ENCODE data around the gene METAP1.
"Not testable (repeated sequence)": the region's sequence is repeated elsewhere in the genome, so short reads cannot be mapped to it uniquely, and the experiment has no call there.

METAP1 gene

DNA sequence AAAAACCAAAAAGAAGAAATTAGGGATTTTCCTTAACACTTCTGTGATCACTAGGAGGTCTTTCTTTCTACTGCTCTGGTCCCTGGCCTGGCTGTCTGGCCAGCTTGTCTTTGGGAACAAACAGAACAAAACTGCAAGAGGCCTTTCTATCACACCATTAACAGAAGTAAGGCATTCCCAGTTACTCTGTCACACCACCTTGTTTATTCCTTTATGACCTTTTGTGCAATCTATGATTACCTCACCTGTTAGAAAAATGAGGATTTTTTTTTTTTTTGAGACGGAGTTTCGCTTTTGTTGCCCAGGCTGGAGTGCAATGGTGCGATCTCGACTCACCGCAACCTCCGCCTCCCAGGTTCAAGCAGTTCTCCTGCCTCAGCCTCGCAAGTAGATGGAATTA lies 3.0 kb downstream of the METAP1 start:
- DNase-seq: no peak

DNA sequence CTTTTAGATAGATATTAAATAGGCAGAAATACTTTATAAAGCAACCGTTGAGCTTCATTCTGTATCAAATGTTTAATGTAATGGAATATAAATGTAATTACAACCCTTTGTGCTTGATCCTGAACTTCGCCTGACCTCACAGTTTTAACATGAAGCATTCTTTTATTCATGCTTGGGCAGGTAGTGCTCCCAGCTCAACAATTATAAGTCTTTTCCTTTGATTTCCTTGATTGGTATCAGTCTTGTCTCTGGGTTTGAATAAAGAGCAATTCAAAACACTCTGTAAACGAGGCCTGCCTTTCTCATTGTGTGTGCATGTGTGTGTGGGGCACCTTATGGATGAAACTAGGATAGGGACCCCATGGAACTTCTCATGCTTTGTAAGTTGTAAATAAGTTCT lies 6.8 kb downstream of the METAP1 start:
- no peak for DNase-seq

DNA sequence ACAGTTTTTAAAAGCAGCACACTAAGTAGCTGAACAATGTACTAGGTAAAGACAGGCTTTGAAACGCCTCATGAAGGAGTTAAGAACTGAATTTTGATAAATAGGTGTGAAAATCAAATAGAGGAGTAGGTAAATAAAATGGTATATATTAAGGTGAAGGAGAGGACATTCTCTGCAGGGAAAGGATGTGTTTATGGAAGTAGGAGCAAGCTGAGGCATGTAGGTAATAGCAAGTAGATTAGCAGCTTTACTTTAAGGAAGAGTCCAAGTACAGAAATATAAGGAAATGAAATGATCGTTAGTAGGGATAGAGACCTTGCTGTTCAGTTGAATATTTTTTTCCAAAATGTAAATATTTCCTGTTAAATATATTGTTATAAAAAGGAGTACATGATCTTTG lies 12.5 kb downstream of the METAP1 start:
- DNase-seq: no peak

DNA sequence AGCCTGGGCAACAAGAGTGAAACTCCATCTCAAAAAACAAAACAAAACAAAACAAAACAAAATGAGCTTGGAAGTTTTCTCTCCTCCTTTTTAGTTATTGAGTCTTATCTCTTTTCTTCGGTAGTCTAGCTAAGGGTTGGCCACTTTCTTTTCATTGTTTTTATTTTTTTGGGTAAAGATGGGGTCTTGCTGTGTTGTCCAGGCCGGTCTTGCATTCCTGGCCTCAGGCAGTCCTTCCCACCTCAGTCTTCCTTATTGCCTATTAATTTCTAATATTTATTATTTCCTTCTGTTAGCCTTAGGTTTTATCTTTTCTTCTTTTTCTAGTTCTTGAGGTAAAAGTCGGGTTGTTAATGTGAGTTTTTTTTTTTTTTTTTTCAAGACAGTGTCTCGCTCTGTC lies 16.4 kb downstream of the METAP1 start:
- DNase-seq: no peak

DNA sequence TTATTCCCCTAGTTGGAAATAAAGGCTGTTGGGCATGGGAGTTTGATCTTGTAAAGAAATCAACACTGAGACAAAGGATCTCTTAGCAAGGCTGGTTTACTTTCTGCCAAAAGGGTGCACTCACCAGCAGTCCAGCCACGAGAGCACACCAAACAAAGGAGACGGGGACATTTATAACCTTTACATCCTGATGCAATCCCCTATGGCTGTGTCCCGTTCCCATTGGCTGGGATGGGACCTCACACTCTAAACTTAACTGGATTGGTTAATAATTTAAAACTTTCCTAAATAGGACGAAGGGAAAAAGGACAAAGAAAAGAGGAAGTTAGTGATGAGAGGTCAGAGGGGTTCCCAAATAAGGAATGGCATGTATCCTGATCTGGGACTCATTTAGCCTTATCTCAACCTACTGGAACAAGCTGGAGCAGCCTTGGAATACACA lies 17.9 kb downstream of the METAP1 start:
- no peak for DNase-seq

DNA sequence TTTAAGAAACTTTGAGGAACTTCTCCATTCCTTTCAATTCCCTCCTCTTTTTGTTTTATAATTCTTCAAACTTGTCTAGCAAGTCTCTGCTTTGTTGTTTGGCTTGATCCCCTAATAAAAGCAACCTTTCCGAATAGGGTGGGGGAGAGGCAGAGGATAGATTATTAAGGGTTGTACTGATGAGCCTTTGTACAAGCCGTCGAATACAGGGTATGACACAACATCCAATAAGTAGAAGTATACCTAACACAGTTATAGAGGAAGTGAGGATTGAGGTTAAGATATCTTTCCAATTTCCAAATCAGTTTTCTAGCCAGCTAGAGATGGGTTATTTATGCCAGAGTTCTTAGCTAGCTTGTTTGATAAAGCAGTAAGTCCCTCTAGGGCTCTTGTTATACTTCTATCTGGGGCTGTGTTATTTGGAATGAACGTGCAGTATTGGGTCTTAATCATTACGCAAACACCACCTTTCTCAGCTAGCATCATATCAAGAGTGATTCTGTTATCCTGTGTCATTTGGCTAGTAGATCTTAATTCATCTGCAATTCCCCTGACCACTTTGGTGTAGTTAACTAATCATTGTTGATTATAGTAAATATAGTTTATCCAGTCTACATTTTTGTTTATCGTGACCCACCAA lies 18.5 kb downstream of the METAP1 start:
- DNase-seq: no peak

DNA sequence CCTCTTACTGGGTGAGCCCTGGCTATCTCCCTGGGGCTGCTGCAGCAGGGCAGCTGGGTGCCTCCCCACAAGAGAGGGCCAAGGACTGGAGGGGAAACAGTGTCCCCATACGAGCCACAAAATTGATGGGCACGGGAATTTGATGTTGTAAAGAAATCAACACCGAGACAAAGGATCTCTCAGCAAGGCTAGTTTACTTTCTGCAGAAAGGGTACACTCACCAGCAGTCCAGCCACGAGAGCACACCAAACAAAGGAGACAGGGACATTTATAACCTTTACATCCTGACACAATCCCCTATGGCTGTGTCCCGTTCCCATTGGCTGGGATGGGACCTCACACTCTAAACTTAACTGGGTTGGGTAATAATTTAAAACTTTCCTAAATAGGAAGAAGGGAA lies 25.9 kb downstream of the METAP1 start:
- no peak for DNase-seq

DNA sequence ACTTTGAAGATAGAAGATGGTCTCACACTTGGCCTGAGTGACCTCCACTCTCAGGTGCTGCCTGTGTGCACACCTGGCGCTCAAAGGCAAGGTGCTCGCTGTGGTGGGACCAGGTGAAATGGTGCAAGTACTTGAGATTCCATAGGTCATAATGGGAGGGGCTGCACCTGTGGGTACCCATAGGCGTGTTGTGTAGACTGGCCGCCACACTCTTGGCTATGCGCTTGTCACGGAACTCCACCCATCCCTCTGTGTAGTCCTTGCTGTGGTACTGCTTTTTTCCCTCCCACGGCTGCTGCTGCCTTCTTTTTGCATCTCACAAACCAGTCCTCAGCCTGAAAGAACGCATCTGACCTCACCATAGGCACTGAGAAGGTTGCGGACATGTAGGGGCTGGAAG lies 27.0 kb downstream of the METAP1 start:
- DNase-seq: no peak

DNA sequence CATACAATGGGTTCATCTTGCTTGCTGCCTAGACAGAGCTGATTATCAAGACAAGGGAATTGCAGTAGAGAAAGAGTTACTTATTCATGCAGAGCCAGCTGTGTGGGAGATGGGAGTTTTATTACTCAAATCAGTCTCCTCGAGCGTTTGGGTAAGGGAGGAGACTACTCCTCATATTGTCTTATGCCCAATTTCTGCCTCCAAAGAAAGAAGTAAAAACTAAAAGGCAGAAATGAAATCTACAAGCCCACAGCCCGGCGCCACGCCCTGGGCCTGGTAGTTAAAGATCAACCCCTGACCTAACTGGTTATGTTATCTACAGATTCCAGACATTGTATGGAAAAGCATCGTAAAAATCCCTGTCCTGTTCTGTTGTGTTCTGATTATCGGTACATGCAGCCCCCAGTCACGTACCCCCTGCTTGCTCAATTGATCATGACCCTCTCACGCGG lies 28.3 kb downstream of the METAP1 start:
- not testable (repeated sequence) for DNase-seq

DNA sequence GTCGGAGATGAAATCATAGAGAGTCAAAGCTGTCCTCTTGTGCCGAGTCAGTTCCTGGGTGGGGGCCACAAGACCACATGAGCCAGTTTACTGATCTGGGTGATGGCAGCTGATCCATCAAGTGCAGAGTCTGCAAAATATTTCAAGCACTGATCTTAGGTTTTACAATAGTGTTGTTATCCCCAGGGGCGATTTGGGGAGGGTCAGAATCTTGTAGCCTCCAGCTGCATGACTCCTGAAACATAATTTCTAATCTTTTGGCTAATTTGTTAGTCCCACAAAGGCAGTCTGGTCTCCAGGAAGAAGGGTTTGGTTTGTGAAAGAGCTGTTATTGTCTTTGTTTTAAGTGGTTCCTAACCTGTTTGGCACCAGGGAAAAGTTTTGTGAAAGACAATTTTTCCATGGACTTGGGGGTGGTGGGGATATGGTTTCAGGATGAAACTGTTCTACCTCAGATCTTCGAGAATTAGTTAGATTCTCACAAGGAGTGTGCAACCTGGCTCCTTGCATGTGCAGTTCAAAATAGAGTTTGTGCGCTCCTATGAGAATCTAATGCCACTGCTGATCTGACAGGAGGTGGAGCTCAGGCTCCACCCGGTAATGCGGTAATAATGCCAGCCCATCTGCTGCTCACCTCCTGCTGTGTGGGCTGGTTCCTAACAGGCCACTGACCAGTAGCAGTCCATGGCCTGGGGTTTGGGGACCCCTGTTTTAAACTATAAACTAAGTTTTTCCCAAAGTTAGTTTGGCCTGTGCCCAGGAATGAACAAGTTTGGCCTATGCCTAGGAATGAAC lies 29.2 kb downstream of the METAP1 start:
- no peak for DNase-seq

DNA sequence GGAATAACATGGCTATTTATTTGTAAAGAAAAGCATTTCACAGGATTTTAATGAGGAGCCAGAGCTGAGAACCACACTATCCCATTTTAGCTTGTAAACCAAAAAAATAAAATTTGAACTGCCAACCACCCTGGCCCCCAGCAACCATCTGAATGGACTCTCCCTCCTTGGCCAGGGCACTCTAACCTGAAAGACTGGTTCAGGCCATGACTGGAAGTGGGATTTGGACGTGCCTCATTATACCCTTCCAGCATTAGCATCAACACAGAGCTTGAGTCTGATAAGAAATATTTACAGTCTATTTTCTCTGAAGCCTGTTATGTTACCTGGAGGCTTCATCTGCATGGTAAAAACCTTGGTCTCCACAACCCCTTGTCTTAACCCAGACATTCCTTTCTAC lies 30.0 kb downstream of the METAP1 start:
- DNase-seq: no peak

DNA sequence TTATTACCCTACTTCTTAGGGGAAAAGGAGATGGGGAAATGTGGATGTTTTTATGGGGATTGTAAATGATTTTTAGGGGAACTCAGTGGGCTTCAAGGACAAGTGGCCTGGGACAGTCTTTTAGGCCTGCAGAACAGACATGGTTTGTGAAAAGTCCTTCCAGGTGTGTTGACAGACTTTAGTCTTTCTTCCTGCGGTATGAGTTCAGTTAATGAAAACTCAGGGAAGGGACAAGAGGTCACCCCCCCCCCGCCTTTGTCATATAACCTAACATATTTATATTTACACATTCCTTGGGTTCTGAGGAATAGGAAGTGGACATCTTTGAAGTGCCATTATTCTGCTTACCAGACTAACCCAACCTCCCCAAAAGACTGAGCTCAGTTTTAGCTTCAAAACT lies 31.8 kb downstream of the METAP1 start:
- no peak for DNase-seq

DNA sequence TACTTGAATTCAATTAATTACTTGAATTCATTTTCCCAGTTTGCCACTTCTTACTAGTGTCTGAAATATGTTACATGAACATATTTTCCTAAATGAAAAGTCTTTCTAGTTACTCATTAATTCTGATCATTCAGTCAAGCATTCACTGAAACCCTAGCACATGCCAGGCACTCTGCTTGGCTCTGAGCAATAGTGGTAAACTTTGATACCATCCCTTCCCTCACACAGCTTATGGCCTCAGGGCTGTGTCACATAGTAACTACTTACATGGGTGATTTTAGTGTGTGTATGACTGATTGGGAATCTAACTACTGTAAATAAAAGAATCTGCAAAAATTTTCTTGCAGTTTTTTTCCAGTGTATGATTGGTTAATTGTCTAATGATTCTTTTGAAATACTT lies 32.7 kb downstream of the METAP1 start:
- DNase-seq: no peak

DNA sequence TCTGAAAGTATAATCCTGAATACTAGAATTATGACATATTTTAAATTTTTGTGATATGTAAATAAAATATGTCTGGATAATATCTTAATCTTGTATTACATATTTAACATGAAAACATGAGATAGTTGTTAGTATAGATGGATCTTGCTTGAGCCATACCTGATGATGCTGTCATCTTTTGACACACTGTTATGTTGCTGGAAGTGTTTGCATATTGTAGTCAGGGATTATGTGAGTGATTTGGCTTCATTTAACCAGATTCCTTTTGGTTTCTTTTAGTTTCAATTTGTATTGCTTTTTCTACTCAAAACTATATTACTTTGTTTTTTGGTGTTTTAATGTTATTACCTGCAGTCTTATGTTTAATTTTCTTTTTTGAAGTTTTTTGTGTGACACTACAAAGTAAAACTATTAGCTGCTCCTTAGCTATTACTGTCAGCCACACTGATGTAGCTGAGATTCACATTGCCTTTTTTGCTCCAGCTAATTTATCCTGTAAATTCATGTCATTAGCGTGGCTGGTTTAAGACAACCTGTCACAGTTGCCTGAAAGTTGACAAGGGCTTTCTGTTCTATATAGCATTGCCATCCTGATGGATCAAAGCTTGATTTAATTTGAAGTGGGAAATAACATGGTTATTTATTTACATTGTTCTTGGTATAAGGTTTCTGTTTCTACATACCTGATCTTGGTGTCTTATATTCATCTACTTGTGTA lies 33.7 kb downstream of the METAP1 start:
- DNase-seq: no peak

DNA sequence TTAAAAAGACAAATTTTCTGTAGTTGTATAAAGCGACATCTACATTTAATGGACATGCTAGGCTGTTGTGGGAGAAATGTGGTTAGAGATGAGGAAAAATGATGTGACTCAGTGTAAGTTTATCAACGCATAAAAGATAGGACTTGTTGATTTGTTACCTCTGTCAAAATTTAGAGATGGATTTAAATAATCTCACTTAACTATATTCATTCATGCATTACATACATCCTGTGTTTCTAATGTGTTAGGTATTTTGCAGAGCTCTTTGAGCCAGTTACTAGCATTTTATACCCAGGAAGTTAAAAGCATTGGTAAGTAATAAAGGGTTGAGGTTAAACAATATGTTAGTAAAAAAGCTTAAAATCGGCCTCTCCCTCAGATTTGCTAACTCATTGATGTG lies 34.3 kb downstream of the METAP1 start:
- DNase-seq: no peak

DNA sequence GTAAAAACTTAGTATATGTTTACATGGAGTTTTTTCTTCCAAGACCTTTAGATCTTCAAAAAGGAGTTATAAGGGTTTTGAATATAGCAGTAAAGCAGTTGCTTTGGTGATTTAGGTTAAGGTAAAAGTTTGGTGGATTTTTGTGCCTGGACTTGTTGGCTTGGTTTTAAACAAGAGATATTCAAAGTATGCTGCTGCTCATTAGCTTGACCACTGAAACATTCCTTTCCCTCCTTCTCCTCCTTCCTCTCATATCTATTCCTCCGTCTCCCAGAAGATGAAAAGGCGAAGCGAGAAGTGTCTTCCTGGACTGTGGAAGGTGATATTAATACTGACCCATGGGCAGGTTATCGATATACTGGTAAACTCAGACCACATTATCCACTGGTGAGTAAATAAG lies 38.4 kb downstream of the METAP1 start:
- DNase-seq: no peak

DNA sequence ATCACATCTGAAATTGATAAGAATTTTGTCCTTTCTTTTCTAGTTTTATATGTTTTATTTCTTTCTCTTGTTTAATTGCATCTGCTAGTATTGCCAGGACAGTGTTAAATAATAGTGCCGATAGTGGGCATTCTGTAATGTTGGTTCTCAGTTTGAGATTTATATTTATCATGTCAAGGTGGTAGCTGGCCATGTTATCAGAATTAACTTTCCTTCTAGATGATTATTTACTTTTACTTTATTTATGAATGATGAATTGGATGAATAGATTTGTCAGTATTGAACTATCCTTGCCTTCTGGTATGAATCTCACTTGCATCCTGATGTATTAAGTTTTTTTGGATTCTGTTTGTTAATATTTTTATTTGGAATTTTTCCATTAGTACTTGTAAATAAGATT lies 42.7 kb downstream of the METAP1 start:
- DNase-seq: no peak

DNA sequence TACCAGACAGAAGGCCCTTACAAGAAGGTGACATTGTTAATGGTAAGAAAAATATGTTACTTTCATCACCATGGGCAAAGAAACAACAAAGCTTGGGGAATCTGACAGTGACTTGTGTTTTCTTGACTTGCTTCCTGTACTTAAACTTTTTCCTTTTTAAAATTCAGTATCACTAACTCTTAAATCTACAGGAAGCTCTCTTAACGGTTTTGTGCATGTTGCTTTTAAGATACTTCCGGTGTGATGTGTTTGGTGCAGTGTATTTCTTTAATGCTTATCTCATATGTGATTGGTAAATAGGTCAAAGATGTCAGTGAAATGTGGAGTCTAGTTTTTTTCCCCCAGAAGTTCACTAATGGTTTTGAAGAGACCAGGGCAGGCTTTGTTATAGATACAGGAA lies 47.8 kb downstream of the METAP1 start:
- no peak for DNase-seq

DNA sequence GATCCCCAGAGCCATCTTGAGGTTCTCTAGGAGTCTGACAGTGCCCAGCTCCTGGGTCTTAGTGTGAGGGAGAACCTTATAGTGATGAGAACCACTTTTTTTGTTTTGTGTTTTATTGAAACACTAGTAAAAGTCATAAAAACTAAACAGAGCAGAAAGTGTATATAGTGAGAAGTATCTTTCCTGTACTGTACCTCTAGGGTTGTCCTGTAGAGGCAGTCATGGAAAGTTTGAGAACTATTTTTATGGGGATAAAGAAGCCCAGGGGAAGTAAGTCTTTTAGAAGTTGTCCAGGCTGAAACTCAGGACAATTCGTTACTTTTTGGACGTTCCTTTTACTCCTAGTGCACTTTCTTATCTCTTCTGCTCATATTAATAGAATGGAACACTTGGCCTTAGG lies 52.2 kb downstream of the METAP1 start:
- DNase-seq: no peak

DNA sequence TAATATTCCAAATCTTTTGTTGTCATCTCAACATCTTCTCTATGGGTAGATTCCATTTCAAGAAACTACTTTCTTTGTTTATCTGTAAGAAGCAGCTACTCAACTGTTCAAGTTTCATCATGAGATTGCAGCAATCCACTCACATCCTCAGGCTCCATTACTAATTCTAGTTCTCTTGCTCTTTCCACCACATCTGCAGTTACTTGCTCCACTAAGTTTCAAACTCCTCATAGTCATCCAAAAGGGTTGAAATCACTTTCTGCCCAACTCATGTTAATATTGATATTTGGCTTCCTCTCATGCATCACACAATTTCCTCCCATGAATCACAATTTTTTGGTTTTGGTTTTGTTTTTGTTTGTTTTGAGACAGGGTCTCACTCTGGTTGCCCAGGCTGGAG lies 57.4 kb downstream of the METAP1 start:
- DNase-seq: no peak

DNA sequence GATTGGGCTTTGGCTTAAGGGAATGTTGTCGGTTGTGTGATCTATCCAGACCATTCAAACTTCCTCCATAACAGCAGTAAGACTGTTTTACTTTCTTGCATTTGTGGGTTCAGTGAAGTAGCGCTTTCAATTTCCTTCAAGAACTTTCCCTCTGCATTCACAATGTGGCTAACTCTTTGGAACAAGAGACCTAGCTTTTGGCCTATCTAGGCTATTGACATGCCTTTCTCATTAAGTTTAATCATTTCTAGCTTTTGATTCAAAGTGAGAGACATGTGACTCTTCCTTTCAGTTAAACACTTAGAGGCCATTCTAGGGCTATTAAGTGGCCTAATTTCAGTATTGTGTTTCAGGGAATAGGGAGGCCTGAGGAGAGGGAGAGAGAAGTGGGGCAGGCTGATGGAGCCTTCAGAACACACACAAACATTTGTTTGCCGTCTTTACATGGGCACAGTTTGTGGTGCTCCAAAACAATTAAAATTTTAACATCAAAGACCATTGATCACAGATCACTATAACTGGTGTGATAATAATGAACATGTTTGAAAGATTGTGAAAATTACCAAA lies 59.0 kb downstream of the METAP1 start:
- no peak for DNase-seq

DNA sequence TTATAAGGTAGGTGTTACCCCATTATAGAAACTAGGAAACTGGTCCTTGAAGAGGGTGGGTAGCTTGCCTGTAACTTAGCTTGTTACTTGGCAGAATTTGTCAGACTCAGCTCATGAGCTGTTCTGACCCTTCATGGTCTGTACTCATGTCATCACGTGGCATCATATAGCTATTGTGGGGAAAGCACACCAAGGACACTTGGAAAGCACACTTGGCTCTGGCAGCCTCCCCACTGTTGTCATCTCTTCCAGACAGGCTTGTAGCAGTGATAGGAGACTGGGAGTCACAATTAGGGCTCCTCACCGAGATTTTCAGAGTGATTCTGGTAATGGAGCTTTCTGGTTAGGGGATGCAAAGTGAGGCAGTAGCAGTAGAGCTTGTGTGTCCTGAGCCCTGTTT lies 62.7 kb downstream of the METAP1 start:
- DNase-seq: no peak

DNA sequence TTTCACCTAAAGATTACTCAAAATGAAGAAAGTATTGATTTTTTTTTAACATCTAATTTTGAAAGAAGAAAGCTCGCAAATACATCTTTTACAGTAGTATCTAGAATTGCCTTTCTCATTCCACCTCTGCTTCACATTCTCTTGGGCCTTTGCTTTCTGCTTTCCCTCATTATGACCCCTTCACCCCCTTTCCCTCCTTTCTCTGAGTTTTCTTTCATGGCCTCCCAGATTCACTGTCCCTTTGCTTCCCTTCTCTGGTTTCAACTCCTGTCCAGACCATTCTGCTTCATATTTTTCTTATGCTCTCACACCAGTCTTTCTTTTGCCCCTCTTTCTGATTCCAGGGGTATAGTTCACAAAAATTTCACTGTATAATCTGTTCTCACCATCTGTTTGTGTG lies 64.0 kb downstream of the METAP1 start:
- no peak for DNase-seq

All from DMS 273 treated with DMSO at 0.1 percent for 48 hours (cell line).